Esophagus muscularis mucosa (tissue), 4 donors: Measurements from ENCODE around the gene HNRNPA3.

ENCODE experiments used
- CTCF ChIP-seq, 3 experiments: fragments of 200-600 bp in 2 of 3; fragments of 450-650 bp in 1 of 3; sonication (generic) in 2 of 3; IDR thresholded peaks; one replicate each; pipeline ENCODE4 v1.5.1; 2017 to 2019; ENCODE audit warnings: antibody characterized with exemption in 3 of 3, mild to moderate bottlenecking in 2 of 3, moderate library complexity in 1 of 3
- EP300 ChIP-seq: sonication (generic); formaldehyde crosslinking; IDR thresholded peaks from one replicate; pipeline ENCODE4 v1.6.1; 2017; ENCODE audit warnings: antibody characterized with exemption
- POLR2AphosphoS5 ChIP-seq, 2 donors: sonication (generic); formaldehyde crosslinking; IDR thresholded peaks; one replicate each; pipeline ENCODE4 v1.6.1; 2017; ENCODE audit warnings: antibody characterized with exemption in 2 of 2

- no peak for TF ChIP-seq EP300
- TF ChIP-seq CTCF (IDR thresholded peaks at IDR 0.05), result no peak
- no peak for TF ChIP-seq POLR2AphosphoS5 (IDR thresholded peaks at IDR 0.05)
These were observed 953 bp upstream of the HNRNPA3 start for GRCh38 chr2:177211576-177212105.
